NCI-H128 (cell line): ENCODE measurements around the gene AGAP1.
"Not testable (repeated sequence)": the region's sequence is repeated elsewhere in the genome, so short reads cannot be mapped to it uniquely, and the experiment has no call there.

Experiments
- DNase-seq: peaks from one replicate; lab custom pipeline; 2025; ENCODE audit not compliant: unreplicated experiment; lab: John Stamatoyannopoulos, UW

The AGAP1 gene

GRCh38 chr2:235926229-235926628, 432.4 kb downstream of the AGAP1 start:
- no peak for DNase-seq

GRCh38 chr2:235928751-235929370, 435.0 kb downstream of the AGAP1 start:
- no peak for DNase-seq

- DNase-seq, result no peak
These were observed 436.9 kb downstream of the AGAP1 start for GRCh38 chr2:235930701-235931100.

- no peak for DNase-seq
These were observed 437.8 kb downstream of the AGAP1 start for GRCh38 chr2:235931676-235932075.

GRCh38 chr2:235934059-235934773, 440.4 kb downstream of the AGAP1 start:
- DNase-seq, result no peak

GRCh38 chr2:235934774-235935484, 441.1 kb downstream of the AGAP1 start:
- DNase-seq, result no peak

GRCh38 chr2:235935773-235936172, 441.9 kb downstream of the AGAP1 start:
- DNase-seq, result no peak

GRCh38 chr2:235936493-235936892, 442.6 kb downstream of the AGAP1 start:
- DNase-seq, result no peak

- DNase-seq, result no peak
These were observed 443.2 kb downstream of the AGAP1 start for GRCh38 chr2:235937087-235937486.

GRCh38 chr2:235937526-235937925, 443.7 kb downstream of the AGAP1 start:
- no peak for DNase-seq

GRCh38 chr2:235937936-235938335, 444.1 kb downstream of the AGAP1 start:
- no peak for DNase-seq

- no peak for DNase-seq
These were observed 444.8 kb downstream of the AGAP1 start for GRCh38 chr2:235938611-235939010.

- no peak for DNase-seq
These were observed 445.6 kb downstream of the AGAP1 start for GRCh38 chr2:235939471-235939870.

GRCh38 chr2:235940330-235940729, 446.5 kb downstream of the AGAP1 start:
- no peak for DNase-seq

GRCh38 chr2:235944591-235944990, 450.7 kb downstream of the AGAP1 start:
- DNase-seq, result no peak

- DNase-seq, result no peak
These were observed 451.8 kb downstream of the AGAP1 start for GRCh38 chr2:235945608-235946140.

GRCh38 chr2:235946590-235946989, 452.7 kb downstream of the AGAP1 start:
- DNase-seq, result no peak

- not testable (repeated sequence) for DNase-seq
These were observed 453.2 kb downstream of the AGAP1 start for GRCh38 chr2:235947055-235947454.

- DNase-seq, result no peak
These were observed 456.0 kb downstream of the AGAP1 start for GRCh38 chr2:235949567-235950472.

- no peak for DNase-seq
These were observed 456.6 kb downstream of the AGAP1 start for GRCh38 chr2:235950473-235950809.

GRCh38 chr2:235951493-235951892, 457.6 kb downstream of the AGAP1 start:
- no peak for DNase-seq
